HG03342 (cell line): Measurements from ENCODE around the gene CCDC160.

Experiments used
- ATAC-seq: cut with Tn5 transposase; IDR thresholded peaks from one replicate; pipeline ENCODE4 v1.9.1; 2021; ENCODE audit warnings: mild to moderate bottlenecking, moderate library complexity; ENCODE audit not compliant: unreplicated experiment

CCDC160 gene

GRCh38 chrX:134294548-134294947 lies 57.6 kb downstream of the CCDC160 start:
- no peak for ATAC-seq
